ENCODE measurements around the gene TTYH3. TPM values are rescaled to one million over a fixed set of nuclear protein-coding genes. Genes with fewer than 3 reads are reported as not detected.
A peak's percentile ranks its signal among the peaks of the same experiment; 100 is the strongest.

The TTYH3 gene
- total RNA-seq, 1 experiment from 2014 or later: 178 TPM

DNA sequence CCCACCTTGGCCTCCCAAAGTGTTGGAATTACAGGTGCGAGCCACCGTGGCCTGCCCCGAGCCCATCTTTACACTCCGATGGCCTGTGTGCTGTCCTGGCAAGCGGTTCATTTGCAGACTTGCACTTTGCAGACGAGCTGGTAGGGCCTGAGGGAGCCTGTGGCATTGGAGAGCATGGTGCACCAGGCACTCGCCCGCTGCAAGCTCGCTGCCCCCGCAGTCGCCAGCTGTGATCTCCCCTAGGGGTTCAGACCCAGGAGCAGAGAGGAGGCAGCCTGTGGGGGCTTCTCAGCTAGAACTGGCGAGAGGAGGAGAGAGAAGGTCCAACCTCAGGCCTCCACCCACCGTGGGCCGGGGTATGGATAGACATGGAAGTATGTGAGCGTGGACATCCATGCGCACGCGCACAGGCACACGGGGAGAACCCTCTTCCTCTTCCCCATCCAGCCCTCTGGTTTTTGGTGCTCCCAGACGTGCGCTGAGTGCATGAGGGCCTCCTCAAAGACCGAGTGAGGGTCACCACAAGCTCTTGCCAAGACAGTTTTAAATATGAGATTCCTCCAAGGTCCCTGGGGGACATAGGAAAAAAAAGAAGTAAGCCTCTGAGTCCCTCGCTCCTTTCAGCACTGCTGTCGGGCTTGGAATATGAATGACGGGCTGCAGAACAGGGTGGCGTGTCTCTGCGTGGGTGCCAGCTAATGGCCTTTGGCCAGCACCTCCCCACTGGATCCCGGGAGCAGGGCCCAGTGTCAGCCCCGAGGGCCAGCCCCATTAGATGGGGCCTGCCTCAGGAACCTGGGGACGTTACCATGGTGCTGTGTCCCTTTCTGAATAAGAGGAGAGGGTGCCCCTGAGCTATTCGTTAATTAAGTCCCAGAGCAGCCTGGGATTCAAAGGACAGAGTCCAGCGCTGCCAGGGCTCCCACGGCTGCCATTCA, 15.1 kb upstream of the TTYH3 start (continued):
- TF ChIP-seq, protein P1, sequence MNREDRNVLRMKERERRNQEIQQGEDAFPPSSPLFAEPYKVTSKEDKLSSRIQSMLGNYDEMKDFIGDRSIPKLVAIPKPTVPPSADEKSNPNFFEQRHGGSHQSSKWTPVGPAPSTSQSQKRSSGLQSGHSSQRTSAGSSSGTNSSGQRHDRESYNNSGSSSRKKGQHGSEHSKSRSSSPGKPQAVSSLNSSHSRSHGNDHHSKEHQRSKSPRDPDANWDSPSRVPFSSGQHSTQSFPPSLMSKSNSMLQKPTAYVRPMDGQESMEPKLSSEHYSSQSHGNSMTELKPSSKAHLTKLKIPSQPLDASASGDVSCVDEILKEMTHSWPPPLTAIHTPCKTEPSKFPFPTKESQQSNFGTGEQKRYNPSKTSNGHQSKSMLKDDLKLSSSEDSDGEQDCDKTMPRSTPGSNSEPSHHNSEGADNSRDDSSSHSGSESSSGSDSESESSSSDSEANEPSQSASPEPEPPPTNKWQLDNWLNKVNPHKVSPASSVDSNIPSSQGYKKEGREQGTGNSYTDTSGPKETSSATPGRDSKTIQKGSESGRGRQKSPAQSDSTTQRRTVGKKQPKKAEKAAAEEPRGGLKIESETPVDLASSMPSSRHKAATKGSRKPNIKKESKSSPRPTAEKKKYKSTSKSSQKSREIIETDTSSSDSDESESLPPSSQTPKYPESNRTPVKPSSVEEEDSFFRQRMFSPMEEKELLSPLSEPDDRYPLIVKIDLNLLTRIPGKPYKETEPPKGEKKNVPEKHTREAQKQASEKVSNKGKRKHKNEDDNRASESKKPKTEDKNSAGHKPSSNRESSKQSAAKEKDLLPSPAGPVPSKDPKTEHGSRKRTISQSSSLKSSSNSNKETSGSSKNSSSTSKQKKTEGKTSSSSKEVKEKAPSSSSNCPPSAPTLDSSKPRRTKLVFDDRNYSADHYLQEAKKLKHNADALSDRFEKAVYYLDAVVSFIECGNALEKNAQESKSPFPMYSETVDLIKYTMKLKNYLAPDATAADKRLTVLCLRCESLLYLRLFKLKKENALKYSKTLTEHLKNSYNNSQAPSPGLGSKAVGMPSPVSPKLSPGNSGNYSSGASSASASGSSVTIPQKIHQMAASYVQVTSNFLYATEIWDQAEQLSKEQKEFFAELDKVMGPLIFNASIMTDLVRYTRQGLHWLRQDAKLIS (CRISPR knock-in tag; IDR thresholded peaks at IDR 0.05; ENCODE audit: borderline replicate concordance): no peak
- TF ChIP-seq NFE2L1 (CRISPR knock-in tag; IDR thresholded peaks at IDR 0.05) (no peak), FOXJ3 (CRISPR knock-in tag; IDR thresholded peaks at IDR 0.05; ENCODE audit: borderline replicate concordance) (no peak)
- TF ChIP-seq, protein P2, sequence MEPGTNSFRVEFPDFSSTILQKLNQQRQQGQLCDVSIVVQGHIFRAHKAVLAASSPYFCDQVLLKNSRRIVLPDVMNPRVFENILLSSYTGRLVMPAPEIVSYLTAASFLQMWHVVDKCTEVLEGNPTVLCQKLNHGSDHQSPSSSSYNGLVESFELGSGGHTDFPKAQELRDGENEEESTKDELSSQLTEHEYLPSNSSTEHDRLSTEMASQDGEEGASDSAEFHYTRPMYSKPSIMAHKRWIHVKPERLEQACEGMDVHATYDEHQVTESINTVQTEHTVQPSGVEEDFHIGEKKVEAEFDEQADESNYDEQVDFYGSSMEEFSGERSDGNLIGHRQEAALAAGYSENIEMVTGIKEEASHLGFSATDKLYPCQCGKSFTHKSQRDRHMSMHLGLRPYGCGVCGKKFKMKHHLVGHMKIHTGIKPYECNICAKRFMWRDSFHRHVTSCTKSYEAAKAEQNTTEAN (CRISPR knock-in tag; IDR thresholded peaks at IDR 0.05): no peak

DNA sequence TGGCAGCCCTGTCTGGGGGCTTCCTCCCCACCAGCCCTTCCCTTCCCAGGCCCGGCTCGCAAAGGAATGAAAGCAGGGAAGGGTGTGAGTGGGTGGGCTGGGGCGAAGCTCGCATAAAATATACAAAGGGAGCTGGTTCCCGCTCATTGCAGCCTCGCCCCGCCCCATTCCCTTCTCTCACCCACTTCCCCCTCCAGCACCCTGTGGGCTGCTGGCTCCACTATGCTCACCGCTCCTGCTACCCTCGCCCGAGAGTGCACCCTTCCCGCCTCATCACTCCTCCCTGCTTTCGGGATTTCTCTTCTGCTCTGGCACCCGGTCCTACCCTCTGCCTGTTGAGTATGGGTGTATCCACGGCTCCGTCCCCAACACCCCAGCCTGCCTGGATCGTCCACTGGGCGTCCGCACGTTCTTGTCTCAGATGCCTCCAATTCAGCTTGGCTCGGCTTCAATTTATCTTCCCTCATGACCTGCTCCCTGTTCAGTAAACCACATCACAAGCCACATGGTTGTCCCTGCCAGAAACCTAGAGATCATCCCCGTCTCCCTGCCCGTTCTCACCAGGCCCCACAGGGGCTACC, 14.4 kb upstream of the TTYH3 start:
- H3K27ac Mint-ChIP-seq: peak overlapping the region; percentile 41
- H3K27me3 Mint-ChIP-seq (ENCODE audit: low read depth): no peaks in the 10 kb centered on the region; the same call in 1 of the 2 replicates
- H3K4me1 Mint-ChIP-seq: peaks cover 42% of the 10 kb centered on the region
- no peak for TF ChIP-seq ESRRA (CRISPR knock-in tag; IDR thresholded peaks at IDR 0.05; ENCODE audit: borderline replicate concordance)
- no peak for TF ChIP-seq NFATC4 (CRISPR knock-in tag; IDR thresholded peaks at IDR 0.05)
- TF ChIP-seq, protein P3, sequence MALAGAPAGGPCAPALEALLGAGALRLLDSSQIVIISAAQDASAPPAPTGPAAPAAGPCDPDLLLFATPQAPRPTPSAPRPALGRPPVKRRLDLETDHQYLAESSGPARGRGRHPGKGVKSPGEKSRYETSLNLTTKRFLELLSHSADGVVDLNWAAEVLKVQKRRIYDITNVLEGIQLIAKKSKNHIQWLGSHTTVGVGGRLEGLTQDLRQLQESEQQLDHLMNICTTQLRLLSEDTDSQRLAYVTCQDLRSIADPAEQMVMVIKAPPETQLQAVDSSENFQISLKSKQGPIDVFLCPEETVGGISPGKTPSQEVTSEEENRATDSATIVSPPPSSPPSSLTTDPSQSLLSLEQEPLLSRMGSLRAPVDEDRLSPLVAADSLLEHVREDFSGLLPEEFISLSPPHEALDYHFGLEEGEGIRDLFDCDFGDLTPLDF (CRISPR knock-in tag; IDR thresholded peaks at IDR 0.05): no peak
- TF ChIP-seq ETV6 (CRISPR knock-in tag; IDR thresholded peaks at IDR 0.05): no peak
- TF ChIP-seq, protein P4, sequence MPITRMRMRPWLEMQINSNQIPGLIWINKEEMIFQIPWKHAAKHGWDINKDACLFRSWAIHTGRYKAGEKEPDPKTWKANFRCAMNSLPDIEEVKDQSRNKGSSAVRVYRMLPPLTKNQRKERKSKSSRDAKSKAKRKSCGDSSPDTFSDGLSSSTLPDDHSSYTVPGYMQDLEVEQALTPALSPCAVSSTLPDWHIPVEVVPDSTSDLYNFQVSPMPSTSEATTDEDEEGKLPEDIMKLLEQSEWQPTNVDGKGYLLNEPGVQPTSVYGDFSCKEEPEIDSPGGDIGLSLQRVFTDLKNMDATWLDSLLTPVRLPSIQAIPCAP (CRISPR knock-in tag; IDR thresholded peaks at IDR 0.05): no peak
- no peak for TF ChIP-seq ZNF396 (CRISPR knock-in tag; IDR thresholded peaks at IDR 0.05; ENCODE audit: borderline replicate concordance)
- TF ChIP-seq, protein P5, sequence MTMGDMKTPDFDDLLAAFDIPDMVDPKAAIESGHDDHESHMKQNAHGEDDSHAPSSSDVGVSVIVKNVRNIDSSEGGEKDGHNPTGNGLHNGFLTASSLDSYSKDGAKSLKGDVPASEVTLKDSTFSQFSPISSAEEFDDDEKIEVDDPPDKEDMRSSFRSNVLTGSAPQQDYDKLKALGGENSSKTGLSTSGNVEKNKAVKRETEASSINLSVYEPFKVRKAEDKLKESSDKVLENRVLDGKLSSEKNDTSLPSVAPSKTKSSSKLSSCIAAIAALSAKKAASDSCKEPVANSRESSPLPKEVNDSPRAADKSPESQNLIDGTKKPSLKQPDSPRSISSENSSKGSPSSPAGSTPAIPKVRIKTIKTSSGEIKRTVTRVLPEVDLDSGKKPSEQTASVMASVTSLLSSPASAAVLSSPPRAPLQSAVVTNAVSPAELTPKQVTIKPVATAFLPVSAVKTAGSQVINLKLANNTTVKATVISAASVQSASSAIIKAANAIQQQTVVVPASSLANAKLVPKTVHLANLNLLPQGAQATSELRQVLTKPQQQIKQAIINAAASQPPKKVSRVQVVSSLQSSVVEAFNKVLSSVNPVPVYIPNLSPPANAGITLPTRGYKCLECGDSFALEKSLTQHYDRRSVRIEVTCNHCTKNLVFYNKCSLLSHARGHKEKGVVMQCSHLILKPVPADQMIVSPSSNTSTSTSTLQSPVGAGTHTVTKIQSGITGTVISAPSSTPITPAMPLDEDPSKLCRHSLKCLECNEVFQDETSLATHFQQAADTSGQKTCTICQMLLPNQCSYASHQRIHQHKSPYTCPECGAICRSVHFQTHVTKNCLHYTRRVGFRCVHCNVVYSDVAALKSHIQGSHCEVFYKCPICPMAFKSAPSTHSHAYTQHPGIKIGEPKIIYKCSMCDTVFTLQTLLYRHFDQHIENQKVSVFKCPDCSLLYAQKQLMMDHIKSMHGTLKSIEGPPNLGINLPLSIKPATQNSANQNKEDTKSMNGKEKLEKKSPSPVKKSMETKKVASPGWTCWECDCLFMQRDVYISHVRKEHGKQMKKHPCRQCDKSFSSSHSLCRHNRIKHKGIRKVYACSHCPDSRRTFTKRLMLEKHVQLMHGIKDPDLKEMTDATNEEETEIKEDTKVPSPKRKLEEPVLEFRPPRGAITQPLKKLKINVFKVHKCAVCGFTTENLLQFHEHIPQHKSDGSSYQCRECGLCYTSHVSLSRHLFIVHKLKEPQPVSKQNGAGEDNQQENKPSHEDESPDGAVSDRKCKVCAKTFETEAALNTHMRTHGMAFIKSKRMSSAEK (CRISPR knock-in tag; IDR thresholded peaks at IDR 0.05; ENCODE audit: borderline replicate concordance): no peak
- no peak for TF ChIP-seq ZNF317 (CRISPR knock-in tag; IDR thresholded peaks at IDR 0.05; ENCODE audit: borderline replicate concordance, low read depth)
- TF ChIP-seq, protein P1 (CRISPR knock-in tag; IDR thresholded peaks at IDR 0.05; ENCODE audit: borderline replicate concordance): no peak
- TF ChIP-seq, protein P6, sequence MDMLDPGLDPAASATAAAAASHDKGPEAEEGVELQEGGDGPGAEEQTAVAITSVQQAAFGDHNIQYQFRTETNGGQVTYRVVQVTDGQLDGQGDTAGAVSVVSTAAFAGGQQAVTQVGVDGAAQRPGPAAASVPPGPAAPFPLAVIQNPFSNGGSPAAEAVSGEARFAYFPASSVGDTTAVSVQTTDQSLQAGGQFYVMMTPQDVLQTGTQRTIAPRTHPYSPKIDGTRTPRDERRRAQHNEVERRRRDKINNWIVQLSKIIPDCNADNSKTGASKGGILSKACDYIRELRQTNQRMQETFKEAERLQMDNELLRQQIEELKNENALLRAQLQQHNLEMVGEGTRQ (CRISPR knock-in tag; IDR thresholded peaks at IDR 0.05): no peak
- no peak for TF ChIP-seq FOXJ3 (CRISPR knock-in tag; IDR thresholded peaks at IDR 0.05; ENCODE audit: borderline replicate concordance)
- no peak for TF ChIP-seq FOXP1 (CRISPR knock-in tag; IDR thresholded peaks at IDR 0.05; ENCODE audit: borderline replicate concordance)
- no peaks in the 10 kb centered on the region for H3K9me3 Mint-ChIP-seq
- ChIA-PET POLR2A (interaction anchor here (0.9 to 1.1 kb wide), 2 partner anchors 28 to 143 kb away, joined by 3 read pairs; no protein-coding TSS in a partner anchor), CTCF (interaction anchor here (0.9 to 2.0 kb wide), 9 partner anchors 9 to 166 kb away, joined by 3 to 12 read pairs (median 5); partner anchors contain the start of gene TTYH3)
- ATAC-seq: no peak
- H3K36me3 Mint-ChIP-seq: no peaks in the 10 kb centered on the region
- DNase-seq (ENCODE audit: low spot score): no peak
- no peak overlapping the region for H3K4me3 Mint-ChIP-seq
